HepG2 (cell line): ENCODE data around the gene AGRP.

Experiments used
- DPF2 ChIP-seq: sonication (generic); formaldehyde crosslinking; IDR thresholded peaks from 2 replicates; pipeline ENCODE4 v1.4.0; 2020; ENCODE audit warnings: mild to moderate bottlenecking, low read depth, missing genetic modification reagents, borderline replicate concordance
- PATZ1 ChIP-seq: sonication (generic); formaldehyde crosslinking; IDR thresholded peaks from 2 replicates; pipeline ENCODE4 v1.4.0; 2020; ENCODE audit warnings: missing genetic modification reagents
- PCBP1 ChIP-seq: fragments of 200-400 bp; formaldehyde crosslinking; IDR thresholded peaks from 2 replicates; pipeline ENCODE4 v1.6.1; 2017; ENCODE audit warnings: mild to moderate bottlenecking, low read depth, low read length, borderline replicate concordance
- REL ChIP-seq: sonication (generic); formaldehyde crosslinking; conservative IDR thresholded peaks from 2 replicates; pipeline ENCODE4 v1.8.0; 2022; ENCODE audit warnings: mild to moderate bottlenecking, missing genetic modification reagents, moderate library complexity
- RNF2 ChIP-seq: fragments of 450-650 bp; conservative IDR thresholded peaks from 2 replicates; pipeline ENCODE4 v1.6.1; 2016; ENCODE audit warnings: low read depth
- U2AF2 ChIP-seq: fragments of 200-400 bp; formaldehyde crosslinking; IDR thresholded peaks from 2 replicates; pipeline ENCODE4 v1.6.1; 2017; ENCODE audit warnings: low read depth, mild to moderate bottlenecking, low read length
- ZBTB39 ChIP-seq: sonication (generic); formaldehyde crosslinking; IDR thresholded peaks from 2 replicates; pipeline ENCODE4 v1.5.0; 2020; ENCODE audit warnings: missing genetic modification reagents
- ZFP36 ChIP-seq: fragments of 150-350 bp; IDR thresholded peaks from 2 replicates; pipeline ENCODE4 v1.6.1; 2018; ENCODE audit warnings: borderline replicate concordance, low read length, low read depth; ENCODE audit not compliant: partially characterized antibody
- ZNF138 ChIP-seq: sonication (generic); formaldehyde crosslinking; IDR thresholded peaks from 2 replicates; pipeline ENCODE4 v1.5.0; 2020; ENCODE audit warnings: mild to moderate bottlenecking, low read depth, missing genetic modification reagents
- ZNF331 ChIP-seq: sonication (generic); formaldehyde crosslinking; IDR thresholded peaks from 2 replicates; pipeline ENCODE4 v1.4.0; 2020; ENCODE audit warnings: missing genetic modification reagents

DNA sequence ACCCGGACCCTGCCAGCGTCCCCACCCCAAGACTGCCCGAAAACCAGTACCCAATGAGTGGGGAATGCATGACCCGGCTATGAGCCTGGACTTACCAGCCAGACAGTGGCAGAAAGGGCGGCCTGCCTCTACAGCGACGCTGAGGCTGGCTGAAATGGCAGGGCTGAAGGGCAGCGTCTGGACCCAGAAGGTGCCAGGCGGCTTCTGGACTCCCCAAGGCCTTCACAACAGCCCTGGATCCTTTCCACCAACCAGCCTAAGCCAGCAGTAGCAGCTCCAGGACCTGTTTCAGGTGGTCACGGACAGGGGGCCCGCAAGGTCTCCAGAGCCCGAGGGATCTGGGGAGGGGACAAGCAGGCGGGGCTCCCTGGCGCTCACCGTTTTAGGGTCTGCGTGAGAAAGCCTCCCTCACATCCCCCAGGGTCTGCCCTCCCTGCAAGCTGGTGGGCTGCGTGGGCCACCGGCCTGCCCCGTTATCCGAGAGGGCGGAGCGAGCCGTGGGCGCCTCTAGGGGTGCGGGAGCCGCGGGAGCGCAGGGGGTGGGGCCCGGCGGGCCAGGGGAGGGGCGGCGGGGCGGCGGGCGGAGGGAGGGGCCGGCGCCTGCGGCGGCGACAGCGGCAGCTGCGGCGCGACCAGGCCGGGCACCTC is 45.0 kb upstream of the AGRP start, which contains the start of gene RIPOR1:
- TF ChIP-seq ZNF138 (CRISPR knock-in tag) (no peak), DPF2 (CRISPR knock-in tag) (no peak), ZFP36 (no peak), U2AF2 (no peak), REL (CRISPR knock-in tag) (no peak), RNF2 (no peak), PCBP1 (no peak), PATZ1 (CRISPR knock-in tag) (peak; percentile 72), ZNF331 (no peak), ZBTB39 (no peak)
